HUDEP-2 (cell line): ENCODE results near the gene PCNT.

Experiments used
- DNase-seq, 76 experiments: peaks; one replicate each; lab custom pipeline; 2025; ENCODE audit not compliant: unreplicated experiment in 76 of 76; lab: John Stamatoyannopoulos, UW

PCNT gene

DNA sequence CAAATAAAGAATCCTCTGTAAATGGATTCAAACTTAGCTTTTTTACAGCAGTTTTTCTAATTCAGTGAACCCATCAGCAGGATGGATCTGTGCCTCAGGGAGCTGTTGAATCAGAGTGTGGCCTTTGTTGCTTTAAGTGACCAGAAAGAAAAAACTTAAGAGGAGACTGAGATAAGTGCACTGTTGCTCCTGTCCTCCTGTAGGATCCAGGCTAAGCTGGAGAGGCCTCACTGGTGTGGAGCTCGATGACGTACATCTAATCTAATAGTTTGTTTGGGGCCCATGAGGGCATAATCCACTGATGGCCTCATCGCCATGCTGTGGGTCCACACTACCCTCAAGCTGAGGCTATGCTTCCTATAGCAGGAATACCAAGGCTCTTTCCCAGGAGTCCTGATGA is 145.3 kb downstream of the PCNT start:
- DNase-seq, result no peak

DNA sequence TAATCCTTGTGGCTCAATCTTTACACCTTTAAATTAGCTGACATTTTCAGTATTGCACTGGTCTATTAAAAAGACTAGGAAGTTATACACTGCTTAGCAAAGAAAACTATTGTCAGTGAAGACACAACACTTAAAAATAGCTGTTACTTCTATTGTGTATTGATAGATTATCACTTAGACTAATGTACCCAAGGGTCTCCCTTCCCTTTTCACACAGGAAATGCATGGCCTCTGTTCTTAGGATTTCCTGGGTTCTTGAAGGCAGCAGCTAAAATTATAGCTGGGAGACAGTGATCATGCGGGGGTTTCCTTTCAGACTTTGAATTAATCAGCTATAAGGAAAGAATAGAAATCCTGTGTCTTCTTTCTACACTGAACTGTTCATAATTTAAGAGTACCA is 147.6 kb downstream of the PCNT start:
- DNase-seq, result no peak

DNA sequence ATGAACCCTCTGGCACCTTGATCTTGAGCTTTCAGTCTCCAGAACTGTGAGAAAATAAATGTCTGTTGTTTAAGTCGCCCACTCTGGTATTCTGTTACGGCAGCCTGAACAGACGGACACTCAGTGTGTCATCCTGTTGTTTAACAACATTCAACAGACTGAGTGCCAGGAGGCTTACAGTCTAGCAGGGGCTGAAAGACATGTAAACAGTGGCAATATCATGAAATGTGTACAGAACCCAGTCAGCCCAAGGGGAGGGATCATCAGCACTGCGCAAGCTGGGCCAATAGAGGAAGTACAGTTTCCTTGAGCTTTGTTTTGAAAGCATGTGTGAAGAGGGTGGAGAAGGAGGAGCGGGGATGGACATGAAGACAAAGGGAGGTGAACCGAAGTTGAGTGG is 148.3 kb downstream of the PCNT start:
- no peak for DNase-seq

DNA sequence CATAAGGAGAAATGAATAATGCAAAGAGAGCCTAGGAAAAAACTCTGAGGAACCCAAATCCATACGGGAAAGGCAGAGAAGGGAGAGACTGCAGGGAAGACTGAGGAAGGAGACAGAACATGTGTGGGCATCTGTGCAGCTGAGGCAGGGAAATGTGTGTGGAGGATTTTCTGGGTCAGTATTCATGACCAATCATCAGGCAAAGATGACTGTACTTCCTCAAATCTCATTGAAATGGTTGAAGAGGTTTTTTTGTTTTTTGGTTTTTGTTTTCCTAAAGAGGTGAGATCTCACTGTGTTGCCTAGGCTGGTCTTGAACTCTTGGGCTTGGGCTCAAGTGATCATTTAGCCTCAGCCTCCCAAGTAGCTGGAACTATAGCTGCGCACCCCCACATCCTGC is 150.4 kb downstream of the PCNT start:
- DNase-seq, result no peak

DNA sequence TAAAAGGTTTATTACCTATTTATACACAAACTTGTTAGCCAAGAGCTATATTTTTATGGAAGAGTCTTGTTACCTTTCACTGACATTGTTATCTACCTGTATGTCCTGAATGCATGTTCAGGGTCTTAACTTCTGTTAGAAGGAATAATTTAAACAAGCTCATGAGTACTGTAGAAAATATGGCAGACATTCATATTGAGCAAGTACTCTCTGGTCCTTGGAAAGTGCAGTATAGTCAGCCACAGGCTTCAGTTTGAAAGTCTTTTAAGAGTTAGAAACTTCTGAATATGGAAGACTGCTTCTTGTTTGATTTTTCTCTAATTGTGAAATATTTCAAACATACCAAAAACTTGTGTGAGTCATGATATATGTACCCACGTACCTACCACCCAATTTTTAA is 151.3 kb downstream of the PCNT start:
- DNase-seq, result no peak

DNA sequence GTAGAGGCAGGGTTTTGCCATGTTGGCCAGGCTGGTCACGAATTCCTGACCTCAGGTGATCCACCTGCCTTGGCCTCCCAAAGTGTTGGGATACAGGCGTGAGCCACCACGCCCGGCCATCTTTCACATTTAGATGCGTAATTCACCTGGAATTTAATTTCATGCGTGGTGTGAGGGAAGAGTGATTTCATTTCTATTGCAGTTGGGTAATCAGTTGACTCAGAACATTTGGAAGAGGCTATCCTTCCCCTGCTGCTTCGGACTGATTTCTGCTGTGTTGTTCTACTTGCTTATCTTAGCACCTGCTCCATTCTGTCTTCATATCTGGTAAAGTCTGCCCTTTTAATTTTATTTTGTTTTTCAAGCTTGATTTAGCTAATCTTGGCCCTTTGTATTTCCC is 153.8 kb downstream of the PCNT start:
- DNase-seq, result no peak

DNA sequence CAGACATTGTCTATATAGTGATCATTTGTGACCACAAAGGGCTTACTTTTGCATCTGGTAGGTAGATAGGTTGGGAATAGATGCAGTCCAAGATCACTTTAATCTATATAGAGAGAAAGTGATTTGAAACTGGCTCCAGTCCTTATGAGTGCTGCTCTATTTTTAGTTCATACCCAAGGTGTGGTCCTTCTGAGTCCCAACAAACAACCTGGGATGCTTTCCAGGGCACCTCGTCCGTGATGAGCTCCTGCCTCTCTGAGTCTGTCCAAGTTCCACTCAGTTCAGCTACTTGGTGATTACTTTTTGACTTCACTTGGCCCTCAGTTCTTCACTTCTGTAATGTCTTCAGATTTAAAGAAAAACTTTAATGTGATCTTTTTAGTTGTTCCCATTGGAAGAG is 155.0 kb downstream of the PCNT start:
- DNase-seq, result no peak

DNA sequence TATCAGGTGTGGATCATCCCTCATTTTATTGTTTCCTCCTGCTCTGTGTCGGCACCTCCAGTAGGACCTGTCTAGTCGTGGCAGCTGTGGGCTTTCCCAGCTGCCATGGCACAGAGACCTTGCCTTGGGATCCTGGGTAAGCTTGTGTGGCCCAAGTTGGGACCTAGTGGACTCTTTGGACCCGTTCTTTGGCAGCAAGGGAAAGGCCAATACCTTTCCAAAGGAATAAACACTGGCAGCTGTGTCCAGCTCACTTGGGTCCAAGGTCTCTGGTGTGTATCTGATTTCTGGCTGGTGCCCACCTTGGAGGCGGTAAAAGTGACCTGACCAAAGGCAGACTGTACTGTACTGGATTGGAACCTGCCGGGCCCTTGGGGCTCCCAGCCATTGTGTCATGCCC is 156.5 kb downstream of the PCNT start:
- DNase-seq, result no peak

DNA sequence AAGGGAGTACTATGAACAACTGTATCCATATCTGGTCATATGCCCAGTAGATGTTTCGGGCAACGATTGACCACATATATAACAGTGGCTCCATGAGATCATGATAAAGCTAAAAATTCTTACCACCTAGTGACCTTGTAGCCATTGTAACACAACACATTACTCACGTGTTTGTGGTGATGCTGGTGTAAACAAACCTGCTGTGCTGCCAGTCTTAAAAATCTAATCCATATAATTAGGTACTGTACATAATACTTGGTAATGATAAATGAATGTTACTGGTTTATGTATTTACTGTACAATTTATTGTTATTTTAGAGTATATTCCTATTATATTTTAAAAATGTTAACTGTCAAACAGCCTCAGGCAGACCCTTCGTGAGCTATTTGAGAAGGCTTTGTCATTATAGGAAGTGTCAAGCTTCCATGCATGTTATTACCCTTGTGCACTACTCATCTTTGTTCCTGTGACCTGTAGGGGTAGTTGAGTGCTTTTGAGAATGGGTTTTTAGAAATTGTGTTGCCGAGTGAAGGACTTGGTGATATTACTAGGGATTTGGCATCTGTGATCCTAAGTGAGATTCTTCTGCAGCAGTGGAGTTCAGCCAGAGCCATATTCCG is 158.4 kb downstream of the PCNT start:
- DNase-seq, result peak in 7 of 76 experiments; percentile 11 to 63 (median 30)

DNA sequence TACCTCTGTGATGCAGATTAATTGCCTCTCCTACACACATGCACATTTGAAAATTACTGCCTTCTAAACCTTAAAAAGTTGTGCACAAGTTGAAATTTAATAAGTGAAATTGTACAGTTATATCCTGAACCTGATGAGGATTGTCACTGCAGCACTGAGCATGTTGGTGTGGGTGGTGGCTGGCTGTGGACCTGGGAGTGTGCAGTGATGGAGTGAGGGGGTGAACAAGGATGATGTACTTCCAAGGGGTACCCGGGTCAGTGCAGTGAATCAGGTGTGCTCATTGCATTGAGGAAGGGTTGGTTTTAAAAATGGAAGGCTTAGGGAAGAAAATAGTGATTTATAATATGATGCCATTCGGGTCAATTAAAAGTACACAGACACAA is 158.9 kb downstream of the PCNT start:
- DNase-seq, result no peak

DNA sequence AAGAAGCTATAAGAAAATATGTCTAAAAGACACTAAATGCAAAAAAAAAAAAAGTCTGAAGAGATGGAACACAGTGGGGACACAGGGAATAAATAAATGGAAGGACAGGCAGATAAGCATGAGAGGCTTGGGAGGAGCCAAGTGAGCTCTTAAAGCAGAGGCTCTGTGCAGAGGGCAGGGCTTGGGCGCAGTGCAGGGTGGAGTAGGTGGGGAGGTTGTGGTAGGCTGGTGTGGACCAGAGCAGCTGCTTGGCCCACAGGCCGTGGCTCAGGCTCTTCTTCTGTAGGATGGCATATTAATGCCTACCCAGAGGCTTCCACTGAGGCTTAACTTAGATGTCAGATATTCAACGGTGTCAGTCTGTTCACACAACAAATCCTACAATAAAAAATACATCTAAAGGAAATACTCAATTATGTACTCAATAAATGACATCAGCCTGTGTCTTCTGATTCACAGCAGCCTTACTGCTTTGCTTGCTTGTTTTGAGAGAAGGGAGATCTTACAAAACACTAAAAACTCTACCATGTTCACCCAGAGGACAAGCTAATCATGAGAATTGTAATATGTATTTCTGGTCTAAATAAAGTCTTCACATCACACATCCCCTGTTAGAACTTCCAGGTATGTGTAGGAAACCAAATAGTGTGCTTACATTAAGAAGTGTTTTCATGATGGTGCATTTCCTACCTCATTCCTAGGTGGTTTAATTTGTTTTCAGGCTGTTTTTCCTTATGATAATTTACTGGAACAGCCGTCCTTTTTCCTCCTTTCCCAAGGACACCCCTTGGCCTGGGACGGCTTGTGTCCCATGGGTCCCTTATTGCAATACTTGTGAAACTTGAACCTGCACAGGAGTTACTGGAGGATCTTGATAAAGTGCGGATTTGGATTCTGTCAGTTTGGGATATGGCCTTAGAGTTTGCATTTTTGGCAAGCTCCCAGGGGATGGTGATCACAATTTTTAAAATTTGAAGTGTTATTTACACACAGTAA is 159.6 kb downstream of the PCNT start:
- peak in 58 of 76 experiments; percentile 13 to 70 (median 48) for DNase-seq

DNA sequence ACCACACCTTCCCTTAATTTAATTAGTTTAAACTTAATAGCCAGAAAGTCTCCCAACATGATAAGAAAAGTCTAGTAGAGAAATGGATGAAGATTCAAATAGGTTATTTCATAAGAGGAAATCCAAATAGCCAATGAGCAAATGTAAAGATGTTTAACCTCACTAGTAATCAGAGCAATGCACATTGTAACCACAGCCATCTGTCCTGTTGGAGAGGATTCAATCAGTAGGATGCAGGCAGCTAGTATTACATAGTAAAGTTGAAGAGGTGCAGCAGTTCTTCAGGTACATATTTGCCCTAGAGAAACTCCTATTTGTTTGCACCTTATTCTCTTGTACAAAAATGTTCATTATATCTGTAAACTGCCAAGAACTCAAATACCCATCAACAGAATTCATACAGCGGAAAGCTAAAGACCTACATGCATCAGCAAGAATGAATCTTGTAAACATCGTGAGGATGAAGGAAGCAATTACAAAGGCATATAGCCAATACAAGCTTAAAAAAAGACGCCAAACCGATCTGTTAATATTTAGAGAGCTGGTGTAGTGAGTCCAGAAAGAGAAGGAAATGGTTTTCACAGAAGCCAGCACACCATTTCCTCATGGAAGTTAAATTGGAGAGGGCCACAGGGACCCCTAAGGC is 162.6 kb downstream of the PCNT start:
- DNase-seq, result no peak

DNA sequence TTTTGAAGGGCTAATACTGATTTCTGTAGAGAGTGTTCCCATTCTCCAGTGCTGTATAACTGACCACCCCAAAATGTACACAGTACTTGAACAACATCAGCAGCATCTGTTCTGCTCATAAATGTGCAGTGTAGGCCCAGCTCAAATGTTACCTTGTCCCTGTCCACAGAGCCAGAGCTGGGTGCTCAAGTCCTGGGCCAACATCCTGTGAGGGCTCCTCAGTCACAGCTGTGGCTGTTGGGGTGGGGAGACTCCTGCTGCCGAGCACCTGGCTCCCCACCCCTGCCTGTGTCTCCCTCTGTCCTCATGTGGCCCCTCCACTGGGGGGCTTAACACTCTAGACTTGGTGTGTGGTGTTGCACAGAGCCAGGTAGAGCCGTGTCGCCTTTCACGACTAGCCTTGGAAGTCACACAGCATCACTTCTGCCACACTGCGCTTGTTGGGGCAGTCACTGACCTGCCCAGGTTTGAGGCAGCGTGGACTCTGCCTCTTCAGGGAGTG is 165.3 kb downstream of the PCNT start:
- DNase-seq, result no peak

DNA sequence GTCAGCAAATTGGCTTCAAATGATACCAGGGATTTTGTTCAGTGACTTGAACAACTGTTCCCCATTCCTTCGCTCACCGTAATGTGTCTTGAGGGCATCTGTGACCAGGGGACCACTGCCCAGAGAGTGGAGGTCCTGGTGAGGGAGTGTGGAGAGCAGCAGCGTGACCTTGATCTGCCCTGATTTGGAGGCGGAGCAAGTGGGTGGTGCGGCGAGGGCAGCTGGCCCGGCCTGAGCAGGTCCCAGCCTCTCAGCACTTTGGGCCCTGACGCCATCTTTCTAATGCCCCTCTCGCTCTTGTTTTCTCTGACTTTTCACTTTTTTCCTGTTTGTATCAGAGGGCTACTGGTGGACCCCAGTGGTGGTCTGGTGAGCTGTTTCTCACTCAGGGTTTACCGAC is 165.8 kb downstream of the PCNT start:
- DNase-seq, result no peak

DNA sequence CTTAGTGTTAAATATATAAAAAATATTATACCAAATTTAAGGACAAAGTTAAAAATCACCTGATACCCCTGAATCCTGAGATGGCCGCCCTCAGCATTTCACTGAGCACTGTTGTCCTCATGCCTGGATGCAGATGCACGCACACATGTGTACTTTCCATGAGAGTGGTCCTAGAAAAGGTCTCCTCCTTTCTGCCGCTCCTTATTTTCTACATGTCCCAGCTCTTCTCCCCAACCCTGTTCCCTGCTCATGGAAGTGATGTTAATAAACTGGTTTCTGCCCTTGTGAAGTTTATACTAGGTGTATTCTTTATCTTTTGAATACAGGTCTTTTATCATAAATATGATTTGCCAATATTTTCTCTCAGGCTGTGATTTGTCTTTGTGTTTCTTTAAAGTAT is 167.6 kb downstream of the PCNT start:
- no peak for DNase-seq

DNA sequence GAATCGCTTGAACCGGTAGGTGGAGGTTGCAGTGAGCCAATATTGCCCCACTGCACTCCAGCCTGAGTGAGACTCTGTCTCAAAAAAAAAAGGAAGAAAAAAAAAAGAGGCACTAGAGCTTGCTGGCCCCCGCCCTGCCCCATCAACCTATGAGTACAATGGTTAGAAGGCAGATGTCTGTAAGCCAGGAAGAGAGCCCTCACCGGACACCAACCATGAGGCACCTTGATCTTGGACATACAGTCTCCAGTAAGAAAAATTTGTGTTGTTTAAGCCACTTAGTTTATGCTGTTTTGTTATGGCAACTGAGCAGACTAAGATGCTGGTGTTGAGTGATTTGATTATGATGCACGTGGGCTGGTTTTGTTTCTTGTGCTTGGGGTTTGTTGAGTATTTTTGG is 168.9 kb downstream of the PCNT start:
- no peak for DNase-seq

DNA sequence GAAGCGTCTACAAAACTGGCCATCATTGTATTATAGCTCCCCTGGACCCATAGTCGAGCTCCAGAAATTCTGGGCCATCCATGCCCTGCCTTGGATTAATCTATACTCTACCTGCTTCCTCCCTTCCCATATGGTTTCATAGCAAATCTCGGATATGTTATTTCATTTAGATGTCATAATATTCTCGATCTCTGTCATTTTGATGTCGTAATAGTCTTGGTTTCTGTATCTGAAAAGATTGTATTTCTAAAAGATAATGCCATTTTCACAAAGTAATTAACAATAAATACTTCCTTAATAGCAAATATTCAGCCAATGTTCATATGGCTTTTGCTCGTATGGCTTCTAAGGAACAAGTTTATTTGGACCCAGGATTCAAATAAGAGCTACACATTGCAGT is 169.9 kb downstream of the PCNT start:
- no peak for DNase-seq
